Esophagus squamous epithelium (tissue), 5 donors: ENCODE results near the gene ENOX1. TPM values are rescaled to one million over a fixed set of nuclear protein-coding genes. Genes with fewer than 3 reads are reported as not detected.

Source experiments
- DNase-seq: peaks from one replicate; lab custom pipeline; 2025; lab: John Stamatoyannopoulos, UW
- H3K27ac ChIP-seq, 4 donors: fragments of 200-600 bp; sonication (generic); one replicate each; pipeline ENCODE4 v1.5.1; 2016 to 2019; ENCODE audit warnings: mild to moderate bottlenecking in 1 of 4
- H3K27me3 ChIP-seq, 4 donors: fragments of 200-600 bp; sonication (generic); 1 replicate in 3 of 4; 2 replicates in 1 of 4; pipeline versions ENCODE4 v1.5.1 to v1.6.0; 2017 to 2021; ENCODE audit warnings: antibody characterized with exemption in 1 of 4
- H3K36me3 ChIP-seq, 3 donors: fragments of 200-600 bp; sonication (generic); one replicate each; pipeline ENCODE4 v1.5.1; 2016 to 2019
- H3K4me1 ChIP-seq, 3 donors: fragments of 200-600 bp; sonication (generic); one replicate each; pipeline ENCODE4 v1.5.1; 2017 to 2019
- H3K4me3 ChIP-seq, 4 donors: fragments of 200-600 bp; sonication (generic); 1 replicate in 3 of 4; 2 replicates in 1 of 4; pipeline ENCODE4 v1.5.1; 2016 to 2019; ENCODE audit warnings: mild to moderate bottlenecking in 2 of 4, moderate library complexity in 1 of 4
- H3K9me3 ChIP-seq, 3 donors: fragments of 200-600 bp; sonication (generic); one replicate each; pipeline ENCODE4 v1.5.1; 2016 to 2019
- POLR2A ChIP-seq, 4 donors: fragments of 450-650 bp; IDR thresholded peaks; one replicate each; pipeline ENCODE4 v1.6.1; 2017; ENCODE audit warnings: antibody characterized with exemption in 4 of 4, mild to moderate bottlenecking in 4 of 4, moderate library complexity in 3 of 4
- WGBS, 2 donors: methylation state at CpG; one replicate each; pipeline ENCODE4 v1.1.5; 2018; 5-methylcytosine and 5-hydroxymethylcytosine counted together
- intact Hi-C: fragments of 100-400 bp; cut with DNase I; formaldehyde crosslinking; loops from one replicate; pipeline ENCODE4 v1.15.0; 2022
- total RNA-seq, 4 donors: library from RNA; depleted of rRNA; stranded (reverse); fragments of >200 nt; gene quantifications; one replicate each; pipeline ENCODE4 v1.1.0, GENCODE V29; 2016
- TF ChIP-seq, protein P1 (sequence below), 6 experiments: fragments of 450-650 bp in 4 of 6; fragments of 200-600 bp in 2 of 6; sonication (generic) in 2 of 6; IDR thresholded peaks; one replicate each; pipeline ENCODE4 v1.5.1; 2016 to 2019; ENCODE audit warnings: antibody characterized with exemption in 6 of 6, mild to moderate bottlenecking in 4 of 6, moderate library complexity in 4 of 6
- donor health status: DM: yes; HTN: yes; CAD: no.

ENOX1 gene
- total RNA-seq, 4 donors from 2014 or later = 0.48 to 0.76 TPM; not detected in 2

DNA sequence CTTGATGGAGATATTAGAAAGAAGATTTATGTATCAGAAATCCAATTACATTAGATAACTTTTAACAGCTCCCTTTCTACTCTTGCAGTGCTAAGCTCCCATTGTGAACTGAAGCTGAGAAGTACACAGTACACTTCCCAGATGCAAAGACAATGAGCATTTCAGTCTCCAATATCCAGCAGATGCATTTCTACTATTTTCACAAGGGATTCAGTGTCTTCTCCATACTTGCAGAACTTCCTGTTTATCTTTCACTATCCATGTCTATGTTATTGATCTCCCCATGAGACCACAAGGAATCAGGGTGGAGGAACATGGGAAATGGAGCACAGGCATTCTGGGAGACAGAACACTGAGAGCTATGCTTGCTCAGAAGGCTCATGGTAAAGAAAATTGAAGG, 207.5 kb downstream of the ENOX1 start:
- H3K4me1 ChIP-seq = no peaks in the 10 kb centered on the region
- TF ChIP-seq, protein P1, sequence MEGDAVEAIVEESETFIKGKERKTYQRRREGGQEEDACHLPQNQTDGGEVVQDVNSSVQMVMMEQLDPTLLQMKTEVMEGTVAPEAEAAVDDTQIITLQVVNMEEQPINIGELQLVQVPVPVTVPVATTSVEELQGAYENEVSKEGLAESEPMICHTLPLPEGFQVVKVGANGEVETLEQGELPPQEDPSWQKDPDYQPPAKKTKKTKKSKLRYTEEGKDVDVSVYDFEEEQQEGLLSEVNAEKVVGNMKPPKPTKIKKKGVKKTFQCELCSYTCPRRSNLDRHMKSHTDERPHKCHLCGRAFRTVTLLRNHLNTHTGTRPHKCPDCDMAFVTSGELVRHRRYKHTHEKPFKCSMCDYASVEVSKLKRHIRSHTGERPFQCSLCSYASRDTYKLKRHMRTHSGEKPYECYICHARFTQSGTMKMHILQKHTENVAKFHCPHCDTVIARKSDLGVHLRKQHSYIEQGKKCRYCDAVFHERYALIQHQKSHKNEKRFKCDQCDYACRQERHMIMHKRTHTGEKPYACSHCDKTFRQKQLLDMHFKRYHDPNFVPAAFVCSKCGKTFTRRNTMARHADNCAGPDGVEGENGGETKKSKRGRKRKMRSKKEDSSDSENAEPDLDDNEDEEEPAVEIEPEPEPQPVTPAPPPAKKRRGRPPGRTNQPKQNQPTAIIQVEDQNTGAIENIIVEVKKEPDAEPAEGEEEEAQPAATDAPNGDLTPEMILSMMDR (IDR thresholded peaks at IDR 0.05) = no peak
- TF ChIP-seq POLR2A (IDR thresholded peaks at IDR 0.05) = no peak

DNA sequence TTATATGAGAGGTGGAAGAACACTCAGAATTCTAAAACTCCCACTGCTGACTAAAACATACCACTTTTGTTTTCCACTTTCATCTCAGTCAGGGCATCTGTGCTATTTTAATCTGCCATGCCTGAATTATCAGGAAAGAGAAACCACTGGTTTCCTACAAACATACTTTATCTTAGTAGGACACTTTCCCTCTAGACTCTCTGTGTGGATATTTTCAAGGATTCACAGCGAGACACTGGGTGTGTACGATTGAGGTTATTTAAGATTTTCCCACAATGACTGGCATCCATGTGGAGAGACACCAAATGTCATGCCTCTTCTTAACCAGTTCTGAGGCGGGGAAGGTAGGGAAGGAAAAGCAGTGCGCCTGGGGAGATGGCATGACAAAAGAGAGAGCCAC, 212.2 kb downstream of the ENOX1 start:
- Histone ChIP-seq H3K9me3 (no peaks in the 10 kb centered on the region), H3K4me3 (no peak overlapping the region), H3K27me3 (no peaks in the 10 kb centered on the region), H3K36me3 (no peaks in the 10 kb centered on the region), H3K27ac (no peak overlapping the region), H3K4me1 (no peaks in the 10 kb centered on the region)
- intact Hi-C loops = no loop called here
- WGBS, 2 donors = 60 to 94% methylated on average over 4 of the region's 4 CpGs
- no peak for DNase-seq
- TF ChIP-seq, protein P1 (IDR thresholded peaks at IDR 0.05) = no peak
- TF ChIP-seq POLR2A (IDR thresholded peaks at IDR 0.05) = no peak

More for the DNA sequence above, 207.5 kb downstream of the ENOX1 start:
- H3K9me3 ChIP-seq = no peaks in the 10 kb centered on the region
- intact Hi-C loops = no loop called here
- H3K4me3 ChIP-seq = no peak overlapping the region
- H3K27ac ChIP-seq = no peak overlapping the region
- no peaks in the 10 kb centered on the region for H3K36me3 ChIP-seq
- no peaks in the 10 kb centered on the region for H3K27me3 ChIP-seq
- DNase-seq = no peak

GRCh38 chr13:43573802-43574514, 212.8 kb downstream of the ENOX1 start:
- Histone ChIP-seq H3K27me3 (no peaks in the 10 kb centered on the region), H3K4me1 (no peaks in the 10 kb centered on the region), H3K9me3 (no peaks in the 10 kb centered on the region), H3K36me3 (no peaks in the 10 kb centered on the region), H3K4me3 (no peak overlapping the region), H3K27ac (no peak overlapping the region)
- no peak for DNase-seq
- intact Hi-C loops = no loop called here
- TF ChIP-seq, protein P1 (IDR thresholded peaks at IDR 0.05) = no peak
- no peak for TF ChIP-seq POLR2A (IDR thresholded peaks at IDR 0.05)
- 91 to 96% methylated on average over 6 of the region's 6 CpGs for WGBS, 2 donors

DNA sequence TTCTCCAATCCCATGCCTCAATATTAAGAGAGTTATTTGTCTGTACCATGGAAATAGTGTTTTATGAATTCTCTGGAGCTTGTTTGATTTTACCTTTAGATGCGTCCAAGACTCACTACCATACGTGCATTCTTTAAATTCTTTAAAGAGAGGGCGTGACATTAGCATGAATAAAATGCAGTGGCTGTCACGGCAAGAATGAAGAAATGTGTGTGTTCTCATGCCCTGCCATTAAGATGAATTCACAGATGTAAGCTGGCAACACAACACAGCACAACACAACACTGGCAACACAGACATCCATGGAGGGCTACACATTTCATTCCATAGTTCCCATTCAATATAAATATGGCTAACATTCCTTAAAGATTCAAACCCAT, 213.4 kb downstream of the ENOX1 start:
- Histone ChIP-seq H3K4me3 (no peak overlapping the region), H3K27ac (no peak overlapping the region), H3K4me1 (no peaks in the 10 kb centered on the region), H3K9me3 (no peaks in the 10 kb centered on the region), H3K27me3 (no peaks in the 10 kb centered on the region), H3K36me3 (no peaks in the 10 kb centered on the region)
- WGBS, 2 donors = 26 to 33% methylated on average over 4 of the region's 4 CpGs
- TF ChIP-seq, protein P1 (IDR thresholded peaks at IDR 0.05) = no peak
- no peak for TF ChIP-seq POLR2A (IDR thresholded peaks at IDR 0.05)
- intact Hi-C loops = no loop called here
- DNase-seq = no peak

DNA sequence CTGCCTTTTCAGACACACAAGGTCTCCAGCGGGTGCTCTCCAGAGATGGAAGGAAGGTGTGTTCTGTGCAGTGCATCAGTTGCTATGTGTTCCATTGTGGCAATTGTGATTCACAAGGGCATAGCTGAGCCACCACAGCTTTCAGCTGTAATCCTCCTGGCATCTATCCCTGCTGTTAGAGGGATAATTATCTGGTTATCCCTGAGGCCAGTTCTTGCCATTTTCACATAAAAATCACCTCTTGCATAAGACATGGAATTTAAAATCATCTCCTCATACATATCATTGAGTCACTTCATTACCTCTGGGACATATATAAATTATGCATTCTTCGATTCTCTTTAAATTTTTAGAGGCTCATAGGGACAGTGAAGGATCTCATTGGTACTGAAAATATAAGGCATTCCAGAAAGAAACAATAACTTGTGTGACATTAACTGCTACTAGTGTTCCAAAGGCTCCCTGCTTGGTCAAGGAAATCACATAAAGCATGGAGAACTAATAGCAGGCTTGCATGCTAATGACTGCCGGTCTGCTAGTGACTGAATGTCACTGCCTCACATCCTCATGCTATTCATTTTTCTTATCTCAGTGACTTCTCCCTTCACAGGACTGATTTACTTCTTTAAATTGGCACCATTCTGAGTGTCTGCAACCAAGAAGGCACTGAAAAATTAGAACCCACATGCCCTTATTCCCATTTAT, 214.0 kb downstream of the ENOX1 start:
- Histone ChIP-seq H3K27me3 (no peaks in the 10 kb centered on the region), H3K9me3 (no peaks in the 10 kb centered on the region), H3K27ac (no peak overlapping the region), H3K36me3 (no peaks in the 10 kb centered on the region), H3K4me3 (no peak overlapping the region), H3K4me1 (no peaks in the 10 kb centered on the region)
- DNase-seq = no peak
- intact Hi-C loops = no loop called here
- WGBS, 2 donors = 58 to 62% methylated on average over 3 of the region's 3 CpGs
- no peak for TF ChIP-seq POLR2A (IDR thresholded peaks at IDR 0.05)
- TF ChIP-seq, protein P1 (IDR thresholded peaks at IDR 0.05) = no peak
